A673 (cell line): ENCODE data around the gene MICAL2.

Experiments used
- CTCF ChIP-seq: fragments of 300-800, 200-600 bp; sonication (generic); conservative IDR thresholded peaks from 2 replicates; pipeline ENCODE4 v1.5.1; 2017; ENCODE audit warnings: low read depth, mild to moderate bottlenecking, antibody characterized with exemption, low read length, moderate library complexity, mixed read lengths
- EZH2 ChIP-seq: fragments of 200-600 bp; sonication (generic); IDR thresholded peaks from 2 replicates; pipeline ENCODE4 v1.6.1; 2017; ENCODE audit warnings: borderline replicate concordance, low read depth, mild to moderate bottlenecking, mixed read lengths, antibody characterized with exemption, low read length; ENCODE audit not compliant: poor library complexity, severe bottlenecking

- no peak for TF ChIP-seq CTCF
- TF ChIP-seq EZH2: no peak
Observed at GRCh38 chr11:12130180-12130980, 20.0 kb downstream of the MICAL2 start.
